Activated CD4-positive, CD25-positive, alpha-beta regulatory T cell treated with anti-CD3 and anti-CD28 coated beads, Interleukin-2, amount 50 U/mL, for 16 hours (primary cell): ENCODE data around the gene CD2.

Source experiments
- DNase-seq: peaks from one replicate; pipeline ENCODE4 v3.0.0-alpha.2; 2020; ENCODE audit warnings: low read depth, low spot score

Gene CD2

DNA sequence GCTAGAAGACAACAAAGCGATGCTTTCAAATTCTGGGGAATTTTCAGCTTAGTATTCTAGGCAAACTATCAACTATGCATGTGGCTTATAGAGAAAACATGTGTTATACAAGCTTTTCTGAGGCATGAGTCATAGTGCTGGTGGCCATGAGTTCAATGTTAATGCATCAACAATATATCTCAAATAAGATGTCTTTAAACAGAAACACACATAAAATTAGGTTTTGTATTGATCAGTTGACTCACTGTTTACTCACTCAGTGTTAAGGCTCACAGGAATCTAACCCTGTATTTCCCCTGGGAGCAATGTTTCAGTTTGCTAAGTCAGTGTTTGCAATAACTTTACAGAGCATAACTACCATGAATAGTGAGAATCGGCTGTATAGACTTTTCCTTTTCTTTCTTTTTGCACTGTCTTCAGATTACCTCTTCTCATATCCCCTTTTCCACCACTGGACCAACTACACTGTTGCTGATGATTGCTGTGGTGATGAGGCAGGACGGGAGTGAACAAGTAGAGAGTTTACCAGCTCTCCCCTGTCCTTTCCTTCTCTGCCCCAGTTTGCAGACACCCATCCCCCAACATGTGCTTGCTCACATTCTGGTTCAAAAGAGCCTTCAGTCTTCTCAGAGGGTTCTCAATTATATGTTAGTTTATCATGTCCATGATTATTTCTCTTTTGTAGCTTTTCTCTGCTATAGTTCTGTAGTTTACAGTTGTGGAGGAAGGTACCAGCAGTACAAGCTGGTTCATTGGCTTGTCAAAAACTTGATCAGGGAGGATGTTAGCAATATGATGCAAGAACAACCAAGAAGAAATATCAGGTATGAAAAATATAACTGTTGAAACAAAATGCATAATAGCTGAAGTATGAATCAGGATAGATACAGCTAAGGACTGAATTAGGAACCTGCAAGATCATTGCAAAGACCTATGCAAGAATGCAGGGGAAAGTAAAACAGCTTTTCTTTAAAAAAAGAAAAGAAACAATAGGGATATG is 23.9 kb downstream of the CD2 start:
- DNase-seq, result no peak

DNA sequence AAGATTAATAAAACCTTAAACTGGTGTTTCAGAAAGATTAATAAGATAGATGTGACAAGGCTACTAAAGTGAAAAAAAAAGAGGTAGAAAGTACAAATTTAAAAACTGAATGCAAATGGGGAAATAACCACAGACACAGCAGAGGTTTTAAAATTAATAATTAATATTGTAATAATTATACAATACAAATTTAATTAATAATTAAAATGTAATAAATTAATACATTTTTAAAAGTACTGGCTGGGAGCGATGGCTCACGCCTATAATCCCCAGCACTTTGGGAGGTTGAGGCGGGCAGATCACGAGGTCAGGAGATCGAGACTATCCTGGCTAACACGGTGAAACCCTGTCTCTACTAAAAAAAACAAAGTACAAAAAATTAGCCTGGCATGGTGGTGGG is 26.8 kb downstream of the CD2 start:
- no peak for DNase-seq

DNA sequence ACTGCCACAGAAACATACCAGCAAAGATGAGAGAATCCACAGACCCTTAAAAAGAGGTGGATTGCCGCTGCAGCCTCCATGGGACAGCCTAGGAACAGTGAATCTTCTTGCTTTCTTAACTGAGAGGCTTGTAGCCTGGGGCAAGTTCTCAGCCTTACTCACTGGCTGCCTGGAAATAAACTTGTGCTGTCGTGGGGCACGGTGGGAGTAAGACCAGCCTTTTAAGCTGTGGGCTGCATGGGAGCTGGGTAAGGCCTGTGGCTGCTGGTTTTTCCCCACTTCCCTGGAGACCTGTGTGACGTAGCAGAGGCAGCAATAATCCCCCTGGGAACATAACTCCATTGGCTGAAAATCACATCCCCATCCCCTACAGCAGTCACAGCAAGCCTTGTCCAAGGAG is 30.8 kb downstream of the CD2 start:
- no peak for DNase-seq

DNA sequence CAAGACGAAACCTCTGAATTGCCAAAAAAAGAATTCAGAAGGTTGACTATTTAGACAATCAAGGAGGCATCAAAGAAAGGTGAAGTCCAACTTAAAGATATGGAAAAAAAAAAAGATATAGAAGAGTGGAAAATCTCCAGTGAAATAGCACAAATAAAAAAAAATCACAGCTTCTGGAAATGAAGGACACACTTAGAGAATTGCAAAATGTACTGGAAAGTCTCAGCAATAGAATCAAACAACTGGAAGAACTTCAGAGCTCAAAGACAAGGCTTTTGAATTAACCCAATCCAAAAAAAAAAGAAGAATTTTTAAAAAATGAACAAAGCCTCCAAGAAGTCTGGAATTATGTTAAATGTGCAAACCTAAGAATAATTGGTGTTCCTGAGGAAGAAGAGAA is 31.8 kb downstream of the CD2 start:
- DNase-seq, result no peak

DNA sequence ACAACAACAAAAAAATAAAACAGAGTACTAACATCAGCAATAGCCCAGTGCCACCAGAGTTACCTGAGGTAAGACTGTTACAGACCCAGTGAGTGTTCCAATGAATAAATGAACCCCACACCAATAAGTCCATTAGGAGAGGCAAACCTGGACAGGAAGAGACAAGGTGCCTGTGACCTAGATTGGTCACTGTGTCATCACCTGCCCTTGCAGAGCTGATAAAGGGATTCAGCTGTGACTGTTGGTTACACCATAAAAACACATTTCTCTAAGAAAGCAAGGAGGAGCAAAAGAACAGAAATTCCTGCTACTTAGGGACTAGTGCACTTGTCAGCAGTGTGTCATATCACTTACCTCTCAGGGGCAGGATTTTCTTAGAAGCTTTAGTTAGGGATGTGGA is 37.5 kb downstream of the CD2 start:
- no peak for DNase-seq

DNA sequence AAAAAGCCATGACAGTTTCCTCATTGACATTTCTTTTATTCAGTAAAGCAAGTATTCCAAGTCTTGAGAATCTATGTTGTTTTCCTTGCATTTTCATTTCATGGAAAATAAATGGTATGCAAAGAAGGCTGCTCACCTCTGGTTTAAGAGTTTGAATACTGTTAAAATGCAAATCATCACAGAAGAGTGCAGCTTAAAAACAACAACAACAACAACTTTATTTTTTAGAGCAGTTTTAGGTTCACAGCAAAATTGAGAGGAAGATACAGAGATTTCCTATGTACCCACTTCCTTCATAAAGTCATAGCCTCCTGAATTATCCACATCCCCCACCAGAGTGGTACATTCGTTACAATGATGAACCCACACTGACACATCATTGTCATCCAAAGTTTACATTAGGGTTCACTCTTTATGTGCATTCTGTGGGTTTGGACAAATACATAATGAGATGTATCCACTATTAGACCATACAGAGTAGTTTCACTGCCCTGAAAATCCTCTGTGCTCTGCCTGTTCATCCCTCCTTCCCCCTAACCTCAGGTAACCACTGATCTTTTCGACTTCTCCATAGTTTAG is 39.2 kb downstream of the CD2 start:
- DNase-seq, result no peak

DNA sequence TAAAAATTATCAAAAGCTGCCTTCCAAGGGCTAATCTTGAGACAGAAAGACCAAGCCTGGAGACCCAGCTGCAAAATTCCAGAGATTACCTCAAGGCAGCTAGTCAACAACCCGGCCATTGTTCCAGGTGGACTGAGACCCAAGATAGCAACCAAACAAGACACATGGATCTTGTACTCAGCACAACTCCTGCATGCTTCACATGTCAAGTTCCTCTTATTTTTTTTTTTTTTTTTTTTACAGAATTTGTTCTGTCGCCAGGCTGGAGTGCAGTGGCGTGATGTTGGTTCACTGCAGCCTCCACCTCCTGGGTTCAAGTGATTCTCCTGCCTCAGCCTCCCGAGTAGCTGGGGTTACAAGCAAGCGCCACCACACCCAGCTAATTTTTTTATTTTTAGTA is 40.1 kb downstream of the CD2 start:
- DNase-seq, result no peak

DNA sequence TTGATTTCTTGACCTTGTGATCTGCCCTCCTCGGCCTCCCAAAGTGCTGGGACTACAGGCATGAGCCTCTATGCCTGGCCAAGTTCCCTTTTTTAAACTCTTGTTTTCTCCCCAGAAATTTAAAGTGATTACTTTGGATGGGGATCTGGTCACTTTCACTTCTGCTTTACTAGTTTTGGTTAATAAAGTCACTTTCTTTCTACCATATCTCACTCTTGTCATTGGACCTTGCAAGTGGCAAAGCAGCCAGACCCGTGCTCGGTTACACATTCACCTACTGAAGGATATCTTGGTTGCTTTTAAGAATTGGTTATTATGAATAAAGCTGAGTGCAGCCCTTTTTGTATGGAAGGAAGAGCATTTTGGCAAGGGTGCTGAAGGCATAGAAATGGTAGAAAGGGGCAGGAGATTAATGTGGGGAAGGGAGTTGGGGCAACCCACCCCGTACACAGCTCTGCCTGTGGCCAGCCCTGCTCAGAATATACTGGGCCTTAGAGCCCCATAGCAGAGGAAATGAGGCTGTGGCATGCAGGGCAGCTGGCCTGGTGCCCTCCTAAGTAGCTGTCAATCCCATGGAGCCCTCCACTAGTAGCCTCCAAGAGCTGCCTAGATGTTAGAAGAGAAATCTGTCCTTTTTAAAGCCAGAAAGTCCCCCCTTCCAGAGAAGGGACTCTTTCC is 40.7 kb downstream of the CD2 start:
- DNase-seq, result no peak

DNA sequence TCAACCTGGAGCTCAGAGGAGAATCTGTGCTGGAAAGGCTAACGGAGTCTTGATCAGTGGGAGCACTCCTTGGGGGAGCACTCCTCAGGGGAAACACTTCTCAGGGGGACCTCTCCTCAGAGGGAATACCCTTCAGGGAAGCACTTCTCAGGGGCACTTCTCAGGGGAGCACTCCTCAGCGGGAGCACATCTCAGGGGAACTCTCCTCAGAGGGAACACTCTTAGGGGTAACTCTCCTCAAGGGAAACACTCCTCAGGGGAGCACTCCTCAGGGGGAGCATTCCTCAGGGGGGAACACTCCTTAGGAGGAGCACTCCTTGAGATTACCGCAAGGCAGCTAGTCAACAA is 41.2 kb downstream of the CD2 start:
- no peak for DNase-seq

DNA sequence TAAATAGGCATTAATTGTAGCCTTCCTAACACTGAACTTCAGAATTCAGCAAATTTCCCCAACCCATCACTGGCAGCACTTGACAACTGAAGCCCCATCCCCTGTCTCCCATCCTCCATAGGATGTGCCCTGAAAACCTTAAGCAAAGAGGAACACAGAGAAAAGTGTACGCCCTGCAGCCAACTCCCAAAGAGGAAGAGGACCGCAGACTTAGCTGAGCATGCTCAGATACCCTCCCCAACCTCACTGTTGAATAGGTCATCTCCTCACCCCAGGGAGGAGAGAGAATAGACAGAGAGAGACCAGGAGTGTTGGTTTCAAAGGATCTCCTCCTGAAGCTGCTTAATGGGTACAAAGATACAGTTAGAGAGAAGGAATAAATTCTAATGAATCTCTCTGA is 50.5 kb downstream of the CD2 start:
- no peak for DNase-seq

DNA sequence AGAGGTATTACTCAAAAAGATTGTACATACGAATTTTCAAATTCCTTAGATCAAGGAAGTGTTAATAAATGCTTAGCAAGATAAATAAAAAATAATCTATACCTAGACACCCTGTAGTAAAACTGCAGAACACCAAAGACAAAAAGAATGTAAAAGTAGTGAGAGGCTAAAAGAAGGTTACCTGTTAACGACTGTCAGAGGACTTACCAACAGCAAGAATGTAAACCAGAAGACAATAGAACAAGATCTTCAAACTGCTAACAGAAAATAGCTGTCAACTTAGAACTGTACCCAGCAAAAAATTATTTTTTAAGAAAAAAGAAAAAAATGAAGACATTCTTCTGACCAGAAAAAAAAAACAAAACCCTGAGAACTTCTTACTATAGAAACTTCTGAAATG is 51.2 kb downstream of the CD2 start:
- no peak for DNase-seq

DNA sequence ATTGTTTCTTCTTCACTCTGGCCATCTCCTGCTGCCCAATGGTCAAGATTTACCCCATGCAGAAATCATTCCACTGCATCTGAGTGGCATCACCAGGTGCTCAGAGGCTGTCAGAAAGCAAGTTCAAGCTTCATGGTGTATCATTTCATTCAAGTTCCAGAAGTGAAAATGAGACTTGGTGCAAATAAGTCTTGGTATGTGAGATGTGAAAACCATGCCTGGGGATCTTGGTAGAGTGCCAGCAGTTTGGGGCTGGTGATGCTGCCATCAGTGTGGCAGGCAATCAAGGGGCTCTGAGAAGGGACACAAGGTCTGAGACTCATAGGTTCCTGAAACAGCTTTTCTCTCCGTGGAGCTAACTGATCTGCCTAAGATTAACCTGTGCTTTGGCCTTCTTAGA is 52.0 kb downstream of the CD2 start:
- peak; percentile 38 for DNase-seq

DNA sequence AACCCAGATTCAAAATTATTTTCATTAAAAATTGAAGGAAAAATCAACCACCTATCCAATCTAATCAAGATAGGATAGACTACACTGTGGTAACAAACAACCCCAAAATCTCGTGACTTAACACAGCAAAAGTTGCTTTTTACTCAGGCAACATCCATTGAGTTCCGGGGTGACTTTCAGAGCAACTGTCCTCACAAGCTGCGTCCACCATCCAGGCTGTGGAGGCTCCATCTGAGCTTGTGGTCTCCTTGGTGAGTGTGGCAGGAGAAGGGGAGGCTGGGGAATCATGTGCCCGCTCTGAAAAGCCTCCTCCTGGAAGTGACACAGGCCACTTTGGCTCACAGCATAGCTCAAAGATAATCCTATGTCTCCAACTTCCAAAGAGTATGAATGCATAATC is 52.4 kb downstream of the CD2 start:
- no peak for DNase-seq

DNA sequence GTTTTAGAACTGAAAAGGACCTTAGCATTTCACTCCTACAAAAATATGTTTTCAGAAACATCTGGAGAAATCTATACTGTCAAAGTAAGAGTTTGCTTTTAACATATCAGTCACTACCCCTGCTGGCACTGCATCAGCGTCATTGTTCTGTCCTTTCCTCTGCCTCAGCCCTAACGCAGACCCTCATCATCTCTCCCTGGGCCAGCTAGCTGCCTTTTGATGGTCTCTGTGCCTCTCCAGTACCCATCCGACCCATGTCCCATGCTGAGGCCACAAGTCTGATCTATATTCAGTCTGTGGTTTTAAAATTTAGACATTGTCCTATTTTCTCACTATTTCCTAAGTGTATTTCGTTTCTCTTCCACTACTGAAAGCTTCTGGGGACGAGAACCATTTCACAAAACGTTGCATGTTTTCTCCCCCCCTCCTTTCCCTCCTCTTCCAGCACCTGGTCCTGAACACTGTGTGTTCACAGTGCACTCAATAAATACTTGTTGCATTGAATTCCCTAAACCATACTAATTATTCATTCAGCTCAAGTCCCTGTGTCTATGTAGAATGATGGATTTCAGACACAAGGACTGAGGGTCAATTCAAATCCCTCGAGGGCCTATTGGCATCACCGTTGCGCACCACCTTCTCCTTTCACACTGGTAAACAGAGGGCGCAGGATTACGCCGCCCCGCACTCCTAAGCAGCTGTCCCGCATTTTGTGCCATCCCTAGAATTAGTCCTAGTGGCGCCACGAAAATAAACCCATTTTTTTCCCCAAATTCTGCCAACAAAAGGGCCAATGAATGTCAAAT is 53.4 kb downstream of the CD2 start:
- no peak for DNase-seq

DNA sequence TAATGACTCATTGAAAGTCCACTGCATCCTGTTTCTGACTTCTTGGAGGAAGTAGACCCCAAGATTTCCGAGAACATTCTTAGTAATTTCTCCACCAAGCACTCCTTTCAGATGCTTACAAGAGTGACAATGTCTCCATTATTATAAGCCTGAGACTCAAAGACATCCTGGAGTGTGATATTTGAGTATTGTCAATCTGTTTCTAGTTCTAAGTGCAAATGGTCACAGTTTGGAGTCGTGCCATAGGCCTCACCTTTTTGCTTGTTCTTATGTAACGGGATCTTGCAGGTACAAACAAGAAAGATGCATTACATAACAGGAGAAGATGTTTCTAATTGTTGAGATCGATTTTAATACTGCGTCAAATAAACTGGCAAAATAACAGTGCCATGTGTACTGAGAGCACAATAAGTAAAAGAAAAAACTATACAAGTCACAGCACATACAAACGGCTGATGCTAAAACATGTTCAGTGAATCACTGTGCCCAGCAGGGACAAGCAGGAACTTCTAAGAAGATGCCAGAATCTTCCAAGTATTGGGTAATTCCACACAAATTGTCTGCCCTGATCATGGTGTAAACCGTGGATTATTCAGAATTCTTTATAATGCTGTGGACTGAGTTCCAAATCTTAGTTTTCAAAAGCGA is 54.1 kb downstream of the CD2 start:
- DNase-seq, result no peak

DNA sequence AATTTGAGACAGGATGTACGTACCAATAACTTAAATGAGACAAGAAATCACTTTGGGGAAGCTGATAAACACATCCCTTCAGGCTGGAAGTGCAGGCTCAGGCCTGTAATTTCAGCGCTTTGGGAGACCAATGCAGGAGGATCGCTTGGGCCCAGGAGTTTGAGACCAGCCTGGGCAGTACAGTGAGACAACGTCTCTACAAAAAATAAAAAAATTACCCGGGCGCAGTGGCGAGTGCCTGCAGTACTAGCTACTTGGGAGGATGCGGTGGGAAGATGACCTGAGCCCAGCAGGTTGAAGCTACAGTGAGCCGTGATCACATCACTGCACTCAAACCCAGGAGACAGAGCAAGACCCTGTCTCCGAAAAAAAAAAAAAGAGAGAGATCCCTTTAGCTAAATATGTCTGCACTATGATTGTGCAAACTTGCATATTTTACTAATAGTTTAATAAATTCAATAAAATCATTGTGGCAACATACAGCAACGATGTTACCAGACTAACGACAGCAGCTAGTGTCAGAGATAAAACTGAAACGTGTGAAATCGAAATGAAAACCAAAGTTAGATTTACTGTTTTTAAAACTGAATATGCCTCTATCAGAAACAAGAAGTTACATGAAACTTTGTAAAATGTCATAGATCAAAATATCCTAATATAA is 54.7 kb downstream of the CD2 start:
- no peak for DNase-seq

DNA sequence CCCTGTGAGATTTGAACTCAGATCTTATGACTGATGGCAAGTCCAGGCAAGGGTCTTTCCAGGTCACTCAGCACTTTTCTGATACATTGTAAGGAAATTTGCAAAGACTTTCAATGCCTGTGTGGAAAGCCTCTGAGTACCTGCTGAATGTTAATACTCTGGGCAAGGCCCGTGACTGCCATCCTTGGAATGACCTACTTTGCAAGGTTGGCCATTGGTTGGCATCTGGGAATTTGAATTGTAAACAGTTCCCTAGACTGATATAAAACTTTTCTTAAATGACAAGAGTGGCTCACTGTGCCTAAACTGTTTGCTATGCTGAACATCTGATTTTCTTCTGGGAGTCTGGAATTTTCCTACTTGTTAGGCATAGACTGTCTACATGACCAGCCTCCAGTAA is 57.1 kb downstream of the CD2 start:
- no peak for DNase-seq

DNA sequence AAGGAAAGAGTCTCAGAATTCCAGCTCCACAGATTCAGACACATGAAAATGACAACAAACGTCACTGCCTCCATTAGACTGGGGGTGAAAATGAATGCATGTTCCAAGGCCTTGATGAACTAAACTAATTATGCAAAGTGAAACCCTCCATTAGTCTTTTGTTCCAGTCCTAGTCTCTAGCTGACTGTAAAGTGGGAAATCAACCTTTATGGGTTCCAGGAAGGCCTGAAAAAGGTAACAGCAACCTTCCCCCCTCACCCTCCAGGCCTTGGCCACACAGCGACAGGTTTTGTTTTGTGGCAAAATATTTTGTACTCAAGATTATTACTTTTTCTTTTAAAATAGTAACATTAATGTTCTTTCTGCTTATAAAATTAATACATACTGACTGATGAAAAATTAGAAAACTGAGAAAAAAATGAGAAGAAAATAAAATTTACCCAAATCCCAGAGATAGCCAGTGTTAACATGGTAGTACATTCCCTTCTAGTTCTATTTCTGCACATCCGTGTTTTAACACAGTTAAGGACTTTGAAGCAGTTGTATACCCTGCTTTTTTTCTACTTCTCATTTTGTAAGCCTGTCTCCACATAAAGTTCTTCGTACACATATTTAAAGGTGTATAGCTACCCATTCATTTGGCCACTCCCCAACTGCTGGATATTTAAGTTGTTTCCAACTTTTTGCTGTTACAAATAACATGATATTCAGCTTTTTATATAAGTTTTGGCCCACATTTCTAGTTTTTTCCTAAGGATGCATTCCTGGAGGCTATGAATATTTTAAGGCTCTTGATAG is 60.9 kb downstream of the CD2 start:
- no peak for DNase-seq

DNA sequence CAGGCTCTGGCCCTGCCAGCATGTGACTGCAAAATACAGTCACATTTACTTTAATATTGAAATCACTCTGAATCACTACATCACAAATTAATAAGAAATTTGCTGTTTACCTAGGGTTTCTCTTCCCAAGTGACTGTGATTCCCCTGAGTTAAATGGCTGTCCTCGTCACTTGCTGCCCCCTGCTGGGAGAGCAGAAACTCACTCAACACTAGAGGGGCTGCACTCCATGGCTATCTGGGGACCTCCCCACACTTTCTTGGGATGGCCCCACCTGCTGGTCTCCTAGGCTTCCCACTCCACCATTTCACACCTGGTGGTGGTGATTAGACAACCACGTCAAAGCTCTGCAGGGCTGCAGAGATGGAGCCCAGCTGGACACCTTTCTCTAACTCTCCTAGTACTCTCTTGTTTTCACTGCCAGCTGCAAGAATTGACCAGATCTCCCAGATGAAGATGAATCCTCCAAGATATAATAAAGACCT is 63.4 kb downstream of the CD2 start:
- DNase-seq, result peak; percentile 58
